Measurements from ENCODE around the gene INIP. TPM values are rescaled to one million over a fixed set of nuclear protein-coding genes. Genes with fewer than 3 reads are reported as not detected.
"Not testable (repeated sequence)": the region's sequence is repeated elsewhere in the genome, so short reads cannot be mapped to it uniquely, and the experiment has no call there.

Gene INIP
- total and polyA plus RNA-seq, 8 donors, result 5.2 to 13.2 (median 7.7) TPM

DNA sequence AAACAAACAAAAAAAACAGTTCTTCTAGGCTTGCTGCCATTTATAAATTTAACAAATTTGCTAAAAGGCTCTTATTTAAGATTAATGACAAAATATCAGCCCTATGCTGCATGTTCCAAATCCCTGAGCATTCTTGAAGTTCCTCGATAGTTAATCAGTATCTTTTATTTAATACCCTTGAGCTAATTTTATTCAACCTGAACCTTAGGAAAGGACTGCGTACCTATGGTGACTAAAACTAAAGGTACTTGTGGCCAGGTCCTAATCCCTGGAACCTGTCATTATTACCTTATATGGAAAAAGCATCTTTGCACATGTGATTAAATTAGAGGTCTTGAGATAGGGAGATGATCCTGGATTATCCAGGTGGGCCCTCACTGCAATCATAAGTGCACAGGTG lies 10.5 kb upstream of the INIP start:
- Histone ChIP-seq H3K4me3 (no peak overlapping the region), H3K9me3 (no peaks in the 10 kb centered on the region), H3K27ac (no peak overlapping the region), H3K27me3 (no peaks in the 10 kb centered on the region), H3K4me1 (no peaks in the 10 kb centered on the region), H3K36me3 (no peaks in the 10 kb centered on the region)
- TF ChIP-seq, protein P1, sequence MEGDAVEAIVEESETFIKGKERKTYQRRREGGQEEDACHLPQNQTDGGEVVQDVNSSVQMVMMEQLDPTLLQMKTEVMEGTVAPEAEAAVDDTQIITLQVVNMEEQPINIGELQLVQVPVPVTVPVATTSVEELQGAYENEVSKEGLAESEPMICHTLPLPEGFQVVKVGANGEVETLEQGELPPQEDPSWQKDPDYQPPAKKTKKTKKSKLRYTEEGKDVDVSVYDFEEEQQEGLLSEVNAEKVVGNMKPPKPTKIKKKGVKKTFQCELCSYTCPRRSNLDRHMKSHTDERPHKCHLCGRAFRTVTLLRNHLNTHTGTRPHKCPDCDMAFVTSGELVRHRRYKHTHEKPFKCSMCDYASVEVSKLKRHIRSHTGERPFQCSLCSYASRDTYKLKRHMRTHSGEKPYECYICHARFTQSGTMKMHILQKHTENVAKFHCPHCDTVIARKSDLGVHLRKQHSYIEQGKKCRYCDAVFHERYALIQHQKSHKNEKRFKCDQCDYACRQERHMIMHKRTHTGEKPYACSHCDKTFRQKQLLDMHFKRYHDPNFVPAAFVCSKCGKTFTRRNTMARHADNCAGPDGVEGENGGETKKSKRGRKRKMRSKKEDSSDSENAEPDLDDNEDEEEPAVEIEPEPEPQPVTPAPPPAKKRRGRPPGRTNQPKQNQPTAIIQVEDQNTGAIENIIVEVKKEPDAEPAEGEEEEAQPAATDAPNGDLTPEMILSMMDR (IDR thresholded peaks at IDR 0.05), result no peak
- DNase-seq, result no peak
- intact Hi-C loops (cut with DNase I), result no loop called here
- ATAC-seq, result peak in 1 of 4 donors; percentile 39
- 65 to 74% methylated on average over 2 of the region's 2 CpGs for WGBS, 2 donors
- FAIRE-seq, result no peak

DNA sequence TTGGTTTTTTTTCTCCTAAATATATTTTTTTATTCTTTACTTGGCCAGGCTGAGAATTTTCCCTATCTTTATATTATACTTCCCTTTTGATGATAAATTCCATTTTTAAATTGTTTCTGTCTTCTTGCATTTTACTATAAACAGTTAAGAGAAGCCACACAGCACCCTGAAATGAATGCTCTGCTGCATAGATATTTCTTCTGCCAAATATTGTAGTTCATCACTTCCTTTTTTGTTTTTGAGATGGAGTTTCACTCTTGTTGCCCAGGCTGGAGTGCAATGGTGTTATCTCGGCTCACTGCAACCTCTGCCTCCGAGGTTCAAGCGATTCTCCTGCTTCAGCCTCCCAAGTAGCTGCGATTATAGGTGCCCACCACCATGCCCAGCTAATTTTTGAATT lies 8.5 kb upstream of the INIP start:
- no peak for FAIRE-seq
- WGBS, 2 donors, result 85 to 92% methylated on average over 4 of the region's 4 CpGs
- no peaks in the 10 kb centered on the region for H3K36me3 ChIP-seq

DNA sequence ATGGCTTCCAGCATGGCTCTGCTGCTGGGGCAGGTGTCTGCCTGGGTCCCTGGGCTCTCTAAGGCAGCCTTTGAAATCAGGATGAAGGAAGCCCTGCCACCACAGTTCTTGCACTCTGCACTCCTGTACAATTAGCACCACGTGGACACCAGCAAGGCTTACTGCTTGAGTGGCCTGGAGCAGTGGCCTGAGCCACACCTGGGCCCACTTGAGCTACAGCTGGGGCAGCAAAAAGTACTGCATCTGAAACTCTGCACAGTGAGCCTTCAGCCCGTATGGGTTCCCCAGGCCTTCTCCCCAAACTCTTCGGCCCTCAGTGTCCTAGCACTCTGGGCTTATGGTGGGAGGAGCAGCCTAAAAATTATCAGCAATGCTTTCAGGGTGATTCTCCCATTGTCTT lies 8.0 kb upstream of the INIP start:
- Histone ChIP-seq H3K27ac (no peak overlapping the region), H3K27me3 (no peaks in the 10 kb centered on the region), H3K36me3 (no peaks in the 10 kb centered on the region), H3K9me3 (no peaks in the 10 kb centered on the region), H3K4me3 (no peak overlapping the region), H3K4me1 (no peaks in the 10 kb centered on the region)
- ATAC-seq (no peak), DNase-seq (no peak), FAIRE-seq (no peak)
- TF ChIP-seq, protein P1 (IDR thresholded peaks at IDR 0.05), result no peak
- intact Hi-C loops (cut with DNase I), result no loop called here
- 80 to 82% methylated on average over 3 of the region's 3 CpGs for WGBS, 2 donors

More for the DNA sequence above, 8.5 kb upstream of the INIP start:
- intact Hi-C loops (cut with DNase I), result no loop called here
- no peaks in the 10 kb centered on the region for H3K9me3 ChIP-seq
- no peak for DNase-seq
- H3K4me3 ChIP-seq, result no peak overlapping the region
- TF ChIP-seq, protein P1 (IDR thresholded peaks at IDR 0.05), result no peak
- peak in 1 of 4 donors; percentile 48 for ATAC-seq
- no peaks in the 10 kb centered on the region for H3K4me1 ChIP-seq
- no peaks in the 10 kb centered on the region for H3K27me3 ChIP-seq
- H3K27ac ChIP-seq, result no peak overlapping the region

DNA sequence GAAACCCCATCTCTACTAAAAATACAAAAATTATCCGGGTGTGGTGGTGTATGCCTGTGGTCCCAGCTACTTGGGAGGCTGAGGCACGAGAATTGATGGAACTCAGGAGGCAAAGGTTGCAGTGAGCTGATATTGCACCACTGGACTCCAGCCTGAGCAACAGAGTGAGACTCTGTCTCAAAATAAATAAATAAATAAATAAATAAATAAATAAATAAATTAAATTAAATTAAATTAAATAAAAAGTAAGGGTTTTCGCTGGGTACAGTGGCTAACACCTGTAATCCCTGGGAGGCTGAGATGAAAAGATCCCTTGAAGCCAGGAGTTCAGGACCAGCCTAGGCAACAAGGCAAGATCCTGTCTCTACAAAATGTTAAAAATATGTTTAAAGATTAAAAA lies 4.8 kb upstream of the INIP start:
- ATAC-seq; intact Hi-C loops (cut with DNase I); FAIRE-seq; H3K27me3 ChIP-seq; H3K9me3 ChIP-seq; H3K27ac ChIP-seq; DNase-seq; H3K4me3 ChIP-seq; H3K36me3 ChIP-seq; H3K4me1 ChIP-seq: not testable (repeated sequence)
- WGBS, 2 donors, result 86 to 89% methylated on average over 3 of the region's 3 CpGs

DNA sequence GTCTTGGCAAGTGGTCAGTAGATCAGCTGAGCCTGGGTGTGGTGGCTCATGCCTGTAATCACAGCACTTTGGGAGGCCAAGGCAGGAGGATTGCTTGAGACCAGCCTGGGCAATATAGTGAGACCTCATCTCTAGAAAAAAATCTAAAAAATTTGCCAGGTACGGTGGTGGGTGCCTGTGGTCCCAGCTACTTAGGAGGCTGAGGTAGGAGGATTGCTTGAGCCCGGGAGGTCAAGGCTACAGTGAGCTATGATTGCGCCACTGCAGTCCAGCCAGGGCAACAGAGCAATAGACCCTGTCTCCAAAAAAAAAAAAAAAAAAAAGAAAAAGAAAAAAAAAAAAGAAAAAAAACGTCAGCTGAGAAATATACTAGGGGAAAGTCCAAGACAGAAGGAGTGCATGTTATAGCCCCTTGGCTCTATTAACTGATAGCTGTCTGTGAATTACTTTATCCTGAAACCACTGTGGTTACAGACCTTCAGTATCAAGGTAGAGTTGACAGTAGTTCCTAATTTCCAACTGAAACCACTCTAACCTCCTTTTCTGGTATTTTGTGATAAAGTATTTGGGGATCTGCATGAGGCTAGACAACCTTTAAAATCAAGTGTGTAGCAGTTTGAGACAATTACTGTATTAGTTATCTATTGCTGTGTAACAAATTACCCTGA lies 2.3 kb upstream of the INIP start:
- H3K36me3 ChIP-seq, result no peaks in the 10 kb centered on the region
- no peak overlapping the region for H3K27ac ChIP-seq
- WGBS, 2 donors, result 77 to 79% methylated on average over 4 of the region's 4 CpGs
- no peak for ATAC-seq
- no peak overlapping the region for H3K4me3 ChIP-seq
- TF ChIP-seq, protein P1 (IDR thresholded peaks at IDR 0.05), result no peak
- FAIRE-seq, result no peak
- H3K4me1 ChIP-seq, result peaks cover 3 to 12% (median 4%) of the 10 kb centered on the region in 3 donors
- intact Hi-C loops (cut with DNase I), result no loop called here
- no peaks in the 10 kb centered on the region for H3K9me3 ChIP-seq
- no peaks in the 10 kb centered on the region for H3K27me3 ChIP-seq
- DNase-seq, result no peak
